HEK293 (cell line): ENCODE results near the gene GRK7.

Source experiments
- ZBTB20 ChIP-seq: fragments of 450-650 bp; formaldehyde crosslinking; IDR thresholded peaks from 2 replicates; pipeline ENCODE4 v1.5.1; 2016; ENCODE audit warnings: missing biosample characterization, missing genetic modification characterization
- ZNF138 ChIP-seq: fragments of 450-650 bp; formaldehyde crosslinking; IDR thresholded peaks from 2 replicates; pipeline ENCODE4 v1.5.1; 2016; ENCODE audit warnings: missing biosample characterization, missing genetic modification characterization, borderline replicate concordance
- ZNF274 ChIP-seq, 2 experiments: fragments of 200-500 bp in 1 of 2; fragments of 450-650 bp in 1 of 2; sonication (Bioruptor generic) in 1 of 2; formaldehyde crosslinking in 1 of 2; IDR thresholded peaks; 2 replicates each; pipeline versions ENCODE4 v1.5.1 to v1.6.1; 2014 to 2016; ENCODE audit warnings: borderline replicate concordance in 1 of 2, inconsistent platforms in 1 of 2, low read length in 1 of 2, missing biosample characterization in 1 of 2, missing genetic modification characterization in 1 of 2
- ZNF791 ChIP-seq: fragments of 450-650 bp; formaldehyde crosslinking; IDR thresholded peaks from 2 replicates; pipeline ENCODE4 v1.5.1; 2016; ENCODE audit warnings: missing biosample characterization, missing genetic modification characterization
- TF ChIP-seq, protein P1 (sequence below): fragments of 450-650 bp; formaldehyde crosslinking; IDR thresholded peaks from 2 replicates; pipeline ENCODE4 v1.5.1; 2016; ENCODE audit warnings: missing biosample characterization, missing genetic modification characterization
- TF ChIP-seq, protein P2 (sequence below): IDR thresholded peaks from 2 replicates; pipeline ENCODE4 v1.6.1; 2011; ENCODE audit warnings: mild to moderate bottlenecking, low read depth, low read length, borderline replicate concordance

GRCh38 chr3:141783632-141784031 lies 20.4 kb downstream of the GRK7 start:
- TF ChIP-seq, protein P1, sequence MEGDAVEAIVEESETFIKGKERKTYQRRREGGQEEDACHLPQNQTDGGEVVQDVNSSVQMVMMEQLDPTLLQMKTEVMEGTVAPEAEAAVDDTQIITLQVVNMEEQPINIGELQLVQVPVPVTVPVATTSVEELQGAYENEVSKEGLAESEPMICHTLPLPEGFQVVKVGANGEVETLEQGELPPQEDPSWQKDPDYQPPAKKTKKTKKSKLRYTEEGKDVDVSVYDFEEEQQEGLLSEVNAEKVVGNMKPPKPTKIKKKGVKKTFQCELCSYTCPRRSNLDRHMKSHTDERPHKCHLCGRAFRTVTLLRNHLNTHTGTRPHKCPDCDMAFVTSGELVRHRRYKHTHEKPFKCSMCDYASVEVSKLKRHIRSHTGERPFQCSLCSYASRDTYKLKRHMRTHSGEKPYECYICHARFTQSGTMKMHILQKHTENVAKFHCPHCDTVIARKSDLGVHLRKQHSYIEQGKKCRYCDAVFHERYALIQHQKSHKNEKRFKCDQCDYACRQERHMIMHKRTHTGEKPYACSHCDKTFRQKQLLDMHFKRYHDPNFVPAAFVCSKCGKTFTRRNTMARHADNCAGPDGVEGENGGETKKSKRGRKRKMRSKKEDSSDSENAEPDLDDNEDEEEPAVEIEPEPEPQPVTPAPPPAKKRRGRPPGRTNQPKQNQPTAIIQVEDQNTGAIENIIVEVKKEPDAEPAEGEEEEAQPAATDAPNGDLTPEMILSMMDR = no peak
- TF ChIP-seq ZNF138 (tag by site-specific recombination) (no peak), ZBTB20 (tag by site-specific recombination) (no peak), ZNF274 (IDR thresholded peaks at IDR 0.05; ENCODE audit: low read length) (no peak), ZNF274 (tag by site-specific recombination; IDR thresholded peaks at IDR 0.05; ENCODE audit: borderline replicate concordance) (no peak), ZNF791 (tag by site-specific recombination) (no peak)
- TF ChIP-seq, protein P2, sequence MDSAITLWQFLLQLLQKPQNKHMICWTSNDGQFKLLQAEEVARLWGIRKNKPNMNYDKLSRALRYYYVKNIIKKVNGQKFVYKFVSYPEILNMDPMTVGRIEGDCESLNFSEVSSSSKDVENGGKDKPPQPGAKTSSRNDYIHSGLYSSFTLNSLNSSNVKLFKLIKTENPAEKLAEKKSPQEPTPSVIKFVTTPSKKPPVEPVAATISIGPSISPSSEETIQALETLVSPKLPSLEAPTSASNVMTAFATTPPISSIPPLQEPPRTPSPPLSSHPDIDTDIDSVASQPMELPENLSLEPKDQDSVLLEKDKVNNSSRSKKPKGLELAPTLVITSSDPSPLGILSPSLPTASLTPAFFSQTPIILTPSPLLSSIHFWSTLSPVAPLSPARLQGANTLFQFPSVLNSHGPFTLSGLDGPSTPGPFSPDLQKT = no peak
